Ramos (cell line): Measurements from ENCODE around the gene OTOG.

Source experiments
- in situ Hi-C: fragments of 300-500 bp; cut with MboI; formaldehyde crosslinking; loops from one replicate; pipeline ENCODE4 v1.14.3; 2022; ENCODE audit warnings: low sequenced_read_pairs; ENCODE audit not compliant: unreplicated experiment

Gene OTOG

DNA sequence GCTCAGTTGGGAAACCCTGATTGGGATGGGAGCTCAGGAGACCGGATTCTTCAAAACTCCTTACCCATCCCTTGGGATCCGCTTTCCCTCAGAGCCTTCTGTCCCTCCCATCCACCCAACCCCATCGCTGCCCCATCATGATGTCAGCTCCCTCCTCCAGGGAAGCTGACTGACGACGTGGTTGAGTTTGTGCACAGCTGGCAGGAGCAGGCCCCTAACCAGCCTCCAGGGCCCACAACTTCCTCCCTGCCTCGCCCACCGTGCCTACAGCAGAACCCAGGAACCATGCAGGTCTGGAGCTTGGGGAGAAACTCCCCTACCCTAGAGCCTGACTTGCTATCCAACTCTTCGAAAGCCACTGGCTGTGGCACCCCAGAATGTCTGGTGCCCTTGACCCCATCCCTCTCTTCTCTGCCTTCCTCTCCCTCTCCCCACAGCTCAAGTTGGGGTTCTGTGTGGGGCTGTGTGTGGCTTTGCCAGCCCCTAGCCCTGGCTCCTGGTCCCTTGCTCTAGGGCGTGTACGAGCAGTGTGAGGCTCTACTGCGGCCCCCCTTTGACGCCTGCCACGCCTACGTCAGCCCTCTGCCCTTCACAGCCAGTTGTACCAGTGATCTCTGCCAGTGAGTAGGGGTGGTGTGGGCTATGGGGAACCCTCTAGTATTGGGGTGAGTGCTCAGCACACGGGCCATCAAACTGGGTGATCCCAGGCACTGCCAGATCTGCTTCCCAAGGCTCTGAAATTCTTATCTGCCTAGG, 11.1 kb downstream of the OTOG start:
- in situ Hi-C loops: no loop called here

DNA sequence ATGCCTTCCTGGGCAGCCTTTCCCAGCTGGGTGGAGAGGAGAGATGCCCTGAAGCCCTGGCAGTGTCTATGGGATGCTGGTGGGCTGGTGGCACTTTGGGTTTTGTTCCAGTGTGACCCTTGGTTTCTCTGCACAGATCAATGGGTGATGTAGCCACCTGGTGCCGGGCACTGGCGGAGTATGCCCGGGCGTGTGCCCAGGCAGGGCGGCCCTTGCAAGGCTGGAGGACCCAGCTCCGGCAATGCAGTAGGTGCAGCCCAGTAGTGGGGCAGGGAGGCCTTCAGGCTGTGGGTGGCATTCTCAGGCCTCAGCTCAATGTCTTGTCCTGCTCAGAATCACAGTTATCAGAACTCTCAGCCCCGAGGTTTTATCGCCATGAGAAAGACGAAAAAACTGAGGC, 11.9 kb downstream of the OTOG start:
- in situ Hi-C loops: no loop called here

DNA sequence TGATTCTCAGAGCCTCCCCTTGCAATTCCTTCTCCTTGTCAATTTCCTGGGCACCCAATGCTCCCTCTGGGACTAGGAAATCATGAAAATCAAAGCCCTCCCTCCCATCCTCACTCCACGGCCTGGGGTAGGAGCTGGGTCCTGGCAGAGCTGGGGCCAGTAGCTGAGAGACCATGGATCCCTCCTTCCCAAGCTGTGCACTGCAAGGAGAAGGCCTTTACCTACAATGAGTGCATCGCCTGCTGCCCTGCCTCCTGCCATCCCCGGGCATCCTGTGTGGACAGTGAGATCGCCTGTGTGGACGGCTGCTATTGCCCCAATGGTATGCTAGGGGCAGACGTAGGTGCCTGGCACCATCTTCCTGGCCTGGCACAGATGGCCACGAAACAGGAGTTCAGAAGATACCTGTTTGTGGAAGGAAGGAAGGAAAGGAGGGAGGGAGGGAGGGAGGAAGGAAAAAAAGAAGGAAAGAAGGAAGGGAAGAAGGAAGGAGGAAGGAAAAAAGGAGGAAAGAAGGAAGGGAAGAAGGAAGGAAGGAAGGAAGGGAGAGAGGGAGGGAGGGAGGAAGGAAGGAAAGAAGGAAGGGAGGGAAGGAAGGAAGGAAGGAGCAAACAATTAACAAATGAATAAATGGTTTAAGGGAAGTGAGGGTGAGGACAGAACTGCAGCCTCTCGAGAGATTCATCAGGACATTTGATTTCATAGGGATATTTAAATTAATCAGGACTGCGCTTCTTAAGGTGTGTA, 12.5 kb downstream of the OTOG start:
- in situ Hi-C loops: no loop called here

DNA sequence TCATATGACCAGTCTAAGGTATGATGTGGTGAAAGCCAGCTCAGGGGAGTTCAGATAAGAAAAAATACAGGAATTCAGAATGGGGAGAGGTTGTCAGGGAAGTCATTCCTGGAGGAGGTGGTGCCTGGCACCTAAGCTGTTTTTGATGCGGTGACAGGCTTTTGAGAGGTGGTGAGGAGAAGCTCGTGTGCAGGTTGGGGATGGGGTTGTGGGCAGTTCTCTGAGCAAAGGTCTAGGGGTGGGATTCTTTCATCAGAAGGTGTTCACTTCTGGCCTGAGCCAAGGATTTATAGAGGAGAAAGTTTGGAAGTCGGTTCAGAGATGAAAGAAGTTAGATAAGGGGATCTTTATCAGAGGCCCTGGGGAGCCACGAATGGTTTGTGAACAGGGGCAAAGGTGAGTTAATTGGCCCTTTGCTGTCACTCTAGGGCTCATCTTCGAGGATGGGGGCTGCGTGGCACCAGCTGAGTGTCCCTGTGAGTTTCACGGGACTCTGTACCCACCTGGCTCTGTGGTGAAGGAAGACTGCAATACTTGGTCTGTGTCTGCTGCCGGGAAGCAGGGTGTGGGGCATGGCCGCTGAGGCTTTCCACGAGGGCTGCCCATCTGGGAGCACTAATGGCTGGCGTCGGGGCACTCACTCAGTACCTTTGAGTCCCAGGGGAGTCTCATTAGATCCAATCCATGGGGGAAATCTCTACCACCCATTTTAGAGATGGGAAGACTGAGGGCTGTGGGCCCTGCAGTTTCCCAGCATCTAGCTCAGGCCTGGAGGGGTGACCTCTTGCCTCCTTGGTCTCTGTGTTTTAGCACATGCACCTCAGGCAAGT, 13.4 kb downstream of the OTOG start:
- in situ Hi-C loops: no loop called here

DNA sequence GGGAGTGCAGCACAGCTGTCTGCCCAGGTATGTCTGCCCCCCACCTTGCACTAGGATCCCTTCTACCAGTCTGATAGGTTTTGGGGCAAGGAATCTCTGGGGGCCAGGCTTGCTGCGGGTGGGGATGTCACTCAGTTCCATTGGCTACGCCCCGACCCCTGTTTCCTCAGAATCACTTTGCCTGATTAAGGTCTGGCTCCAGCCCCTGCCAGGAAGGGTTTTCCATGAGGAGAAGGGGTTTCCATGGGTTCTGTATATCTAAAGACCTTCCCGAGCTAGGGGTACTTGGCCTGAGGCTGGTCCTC, 14.0 kb downstream of the OTOG start:
- in situ Hi-C loops: no loop called here

DNA sequence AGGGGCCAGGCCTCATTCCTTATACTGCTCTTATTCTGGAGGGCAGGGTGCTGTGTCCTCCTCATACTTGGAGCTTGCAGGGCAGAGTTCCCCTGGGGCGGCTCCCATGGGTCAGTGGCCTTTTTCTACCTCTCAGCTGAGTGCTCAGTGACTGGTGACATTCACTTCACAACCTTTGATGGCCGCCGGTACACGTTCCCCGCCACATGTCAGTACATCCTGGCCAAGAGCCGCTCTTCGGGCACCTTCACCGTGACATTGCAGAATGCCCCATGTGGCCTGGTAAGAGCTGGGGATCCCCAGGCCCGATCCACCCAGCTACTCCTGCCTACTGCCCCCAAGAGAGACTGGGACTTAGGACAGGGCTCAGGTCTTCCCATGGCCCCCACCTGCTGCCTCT, 14.5 kb downstream of the OTOG start:
- in situ Hi-C loops: no loop called here

DNA sequence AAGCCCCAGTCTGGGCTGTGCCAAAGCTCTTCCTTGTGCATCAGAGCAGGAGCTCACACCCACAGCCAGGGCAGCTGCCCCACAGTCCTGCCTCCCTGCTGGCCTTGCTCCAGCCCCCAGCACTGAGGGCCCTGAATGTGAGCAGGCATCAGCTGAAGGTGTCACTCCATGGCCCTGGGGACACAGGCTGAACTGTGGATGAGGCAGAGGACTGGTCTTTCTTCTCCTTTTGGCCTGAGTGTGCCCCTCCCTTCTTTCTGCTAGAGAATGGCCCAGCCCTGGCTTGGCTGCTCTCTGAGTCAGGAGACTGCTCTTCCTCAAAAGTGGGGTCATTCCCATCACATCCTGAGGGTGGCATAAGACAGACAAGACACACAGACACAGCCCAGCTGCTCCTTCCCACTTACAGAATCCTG, 16.2 kb downstream of the OTOG start:
- in situ Hi-C loops: no loop called here

DNA sequence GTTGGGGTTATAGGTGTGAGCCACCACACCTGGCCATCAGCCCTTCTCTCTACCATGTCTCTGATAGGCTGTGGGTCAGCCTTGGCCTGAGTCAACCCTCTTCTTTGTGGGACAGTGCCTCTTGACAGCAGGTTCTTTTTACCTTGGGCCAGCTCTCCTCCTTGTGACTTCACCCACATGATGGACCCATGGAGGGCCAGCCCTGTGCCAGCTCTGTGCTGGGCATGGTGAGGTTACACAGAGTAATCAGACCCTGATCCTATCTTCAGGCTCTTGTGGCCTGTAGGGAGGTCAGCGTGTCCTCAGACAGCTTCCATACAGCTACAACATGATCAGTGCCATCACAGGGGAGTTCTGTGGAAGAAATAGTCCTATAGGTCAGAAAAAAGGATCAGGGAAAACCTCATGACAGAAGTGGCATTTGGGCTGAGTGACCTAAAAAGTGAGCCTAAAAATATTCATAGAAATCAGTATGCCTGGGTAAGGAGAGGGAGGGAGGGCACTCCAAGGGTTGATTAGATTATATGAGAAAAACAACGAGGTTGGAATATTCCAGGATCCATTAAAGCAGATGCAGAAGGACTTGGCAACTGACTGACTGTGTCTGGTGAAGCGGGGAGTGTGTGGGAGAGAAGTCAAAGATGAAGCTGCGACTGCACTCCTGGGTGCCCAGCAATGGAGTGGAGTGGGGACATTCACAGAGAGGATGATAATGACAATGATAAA, 17.1 kb downstream of the OTOG start:
- in situ Hi-C loops: no loop called here

DNA sequence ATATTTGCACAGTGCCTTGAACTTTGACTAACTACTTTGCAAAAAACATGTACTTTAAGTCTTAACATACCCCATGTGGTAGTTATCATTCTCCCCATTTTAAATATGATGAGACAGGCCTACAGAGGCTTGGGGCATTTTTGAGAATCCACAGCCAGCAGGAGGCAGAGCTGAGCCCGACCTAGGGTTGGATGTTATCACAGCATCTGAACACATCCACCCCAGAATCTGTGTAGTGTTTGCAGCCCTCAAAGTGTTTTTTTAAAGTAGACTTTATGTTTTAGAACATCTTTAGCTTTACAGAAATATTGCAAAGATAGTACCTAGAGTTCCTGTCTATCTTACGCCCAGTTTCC, 17.6 kb downstream of the OTOG start:
- in situ Hi-C loops: no loop called here

DNA sequence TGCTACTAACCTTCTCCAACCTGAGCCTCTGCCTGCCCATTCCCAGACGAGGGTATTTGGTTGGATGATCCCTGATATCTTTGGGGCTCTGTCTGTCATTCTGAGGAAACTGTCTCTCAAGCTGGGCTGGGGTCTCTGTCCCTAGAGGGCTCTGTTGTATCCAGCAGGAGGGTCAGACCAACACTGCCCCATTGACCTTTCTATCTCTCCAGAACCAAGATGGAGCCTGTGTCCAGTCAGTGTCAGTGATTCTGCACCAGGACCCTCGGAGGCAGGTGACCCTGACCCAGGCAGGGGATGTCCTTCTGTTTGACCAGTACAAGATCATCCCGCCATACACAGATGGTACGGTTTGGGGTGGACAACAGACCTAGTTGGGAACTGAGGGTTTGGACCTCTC, 21.9 kb downstream of the OTOG start:
- in situ Hi-C loops: no loop called here

DNA sequence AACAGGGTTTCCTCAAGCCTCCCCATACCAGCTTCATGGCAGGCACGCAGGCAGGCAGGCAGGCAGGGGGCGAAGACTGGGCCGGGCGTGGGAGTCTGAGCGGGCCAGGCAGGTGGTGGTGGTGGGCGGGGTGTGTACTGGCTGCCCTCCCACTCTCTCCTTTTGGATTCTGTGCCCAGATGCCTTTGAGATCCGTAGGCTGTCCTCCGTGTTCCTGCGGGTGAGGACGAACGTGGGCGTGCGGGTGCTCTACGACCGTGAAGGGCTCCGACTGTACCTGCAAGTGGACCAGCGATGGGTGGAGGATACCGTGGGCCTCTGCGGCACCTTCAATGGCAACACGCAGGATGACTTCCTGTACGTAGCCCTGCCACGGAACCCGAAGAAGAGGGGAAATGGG, 23.0 kb downstream of the OTOG start:
- in situ Hi-C loops: no loop called here

DNA sequence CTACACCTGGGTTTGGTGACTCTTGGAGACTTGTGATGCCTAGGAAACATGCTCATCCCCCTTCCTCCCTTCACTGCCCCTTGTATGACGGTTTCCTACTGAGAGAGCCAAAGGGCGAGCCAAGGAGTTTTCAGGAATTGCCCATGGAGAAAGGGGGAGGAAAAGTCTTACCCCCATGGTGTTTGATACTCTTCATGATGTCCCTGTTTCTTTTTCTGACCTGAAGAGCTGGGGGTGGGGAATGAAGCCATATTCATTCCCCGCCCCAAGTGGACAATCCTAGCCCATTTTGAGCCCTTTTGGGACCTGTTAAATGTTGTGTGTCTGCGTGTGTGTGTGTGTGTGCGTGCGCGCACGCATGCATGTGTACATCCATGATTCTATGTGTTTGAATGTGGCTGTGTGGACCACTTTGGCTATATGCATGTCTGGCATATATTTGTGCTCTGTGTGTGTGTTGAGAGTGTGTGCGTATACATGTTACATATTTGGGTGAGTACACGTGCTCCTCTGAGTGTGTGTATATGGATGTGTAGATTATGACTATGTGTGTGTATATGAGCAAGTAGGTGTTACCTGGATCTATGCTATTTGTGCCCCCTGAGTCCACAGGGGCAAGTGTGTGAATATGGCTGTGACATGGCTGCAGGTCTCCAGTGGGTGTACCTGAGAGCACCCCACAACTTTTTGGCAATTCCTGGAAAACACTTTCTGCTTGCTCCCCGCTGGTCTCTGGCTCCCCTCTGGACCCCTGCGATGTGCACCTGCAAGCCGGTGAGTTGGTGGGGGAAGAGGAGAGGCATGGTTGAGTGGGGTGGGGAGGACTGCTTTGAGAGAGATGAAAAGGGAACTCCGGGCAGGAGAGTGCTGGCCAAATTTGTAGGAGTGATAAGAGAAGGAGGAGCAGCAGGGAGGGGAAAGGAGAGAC, 24.6 kb downstream of the OTOG start:
- in situ Hi-C loops: no loop called here

DNA sequence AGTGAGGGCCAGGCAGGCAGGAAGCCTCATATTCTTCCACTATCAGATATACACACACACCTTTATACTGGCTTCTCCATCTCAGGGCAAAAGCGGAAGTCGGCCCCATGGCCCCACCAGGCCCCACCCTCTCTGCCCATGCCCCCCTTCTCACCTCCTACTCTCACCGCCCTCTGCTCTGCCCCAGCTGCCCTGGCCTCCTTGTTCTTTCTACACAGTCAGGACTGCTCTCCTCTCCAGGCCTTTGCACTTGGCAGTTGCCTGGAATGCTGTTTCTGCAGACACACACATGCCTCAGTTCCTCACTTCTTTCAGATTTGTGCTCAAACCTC, 25.3 kb downstream of the OTOG start:
- in situ Hi-C loops: no loop called here

DNA sequence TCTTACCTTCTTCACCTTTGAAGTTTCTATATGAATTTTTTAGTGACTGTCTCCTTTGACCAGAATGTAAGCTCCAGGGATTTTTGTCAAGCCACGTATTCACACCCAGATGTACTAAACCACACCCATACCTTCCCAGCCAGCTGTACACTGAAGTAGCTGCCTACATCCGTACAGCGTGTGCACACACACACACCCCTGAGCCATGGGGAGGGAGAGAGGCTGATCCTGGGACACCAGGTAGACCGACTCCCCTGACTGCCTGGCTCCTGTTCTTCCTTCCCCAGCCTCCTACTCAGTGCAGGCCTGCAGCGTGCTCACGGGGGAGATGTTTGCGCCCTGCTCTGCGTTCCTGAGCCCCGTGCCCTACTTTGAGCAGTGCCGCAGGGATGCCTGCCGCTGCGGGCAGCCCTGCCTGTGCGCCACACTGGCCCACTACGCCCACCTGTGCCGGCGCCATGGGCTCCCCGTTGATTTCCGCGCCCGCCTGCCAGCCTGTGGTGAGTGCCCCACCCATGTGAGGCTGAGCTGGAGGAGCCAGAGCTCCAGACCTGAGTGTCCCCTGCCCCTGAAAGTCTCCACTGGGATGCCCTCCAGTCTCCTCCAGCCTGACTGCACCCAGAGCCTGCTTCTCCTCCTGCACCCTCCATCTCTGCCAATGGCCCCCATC, 25.9 kb downstream of the OTOG start:
- in situ Hi-C loops: no loop called here

DNA sequence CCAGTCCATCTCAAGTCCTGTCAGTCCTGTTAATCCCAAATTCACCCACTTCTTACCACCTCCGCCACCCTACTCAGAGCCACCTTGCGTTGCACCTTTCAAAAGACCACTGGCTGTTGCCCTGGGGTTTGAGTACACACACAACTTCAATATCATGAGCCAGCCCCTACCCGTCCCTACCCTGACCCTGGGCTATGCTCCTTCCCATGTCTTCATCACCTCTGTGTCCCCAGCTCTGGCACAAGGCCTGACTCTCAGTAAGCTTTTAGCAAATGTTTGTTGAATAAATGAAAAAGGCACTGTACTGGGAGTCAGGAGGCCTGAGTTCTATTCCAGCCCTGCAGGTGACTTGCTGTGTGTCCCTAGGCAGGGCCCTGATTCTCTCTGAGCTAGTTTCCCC, 26.5 kb downstream of the OTOG start:
- in situ Hi-C loops: no loop called here

DNA sequence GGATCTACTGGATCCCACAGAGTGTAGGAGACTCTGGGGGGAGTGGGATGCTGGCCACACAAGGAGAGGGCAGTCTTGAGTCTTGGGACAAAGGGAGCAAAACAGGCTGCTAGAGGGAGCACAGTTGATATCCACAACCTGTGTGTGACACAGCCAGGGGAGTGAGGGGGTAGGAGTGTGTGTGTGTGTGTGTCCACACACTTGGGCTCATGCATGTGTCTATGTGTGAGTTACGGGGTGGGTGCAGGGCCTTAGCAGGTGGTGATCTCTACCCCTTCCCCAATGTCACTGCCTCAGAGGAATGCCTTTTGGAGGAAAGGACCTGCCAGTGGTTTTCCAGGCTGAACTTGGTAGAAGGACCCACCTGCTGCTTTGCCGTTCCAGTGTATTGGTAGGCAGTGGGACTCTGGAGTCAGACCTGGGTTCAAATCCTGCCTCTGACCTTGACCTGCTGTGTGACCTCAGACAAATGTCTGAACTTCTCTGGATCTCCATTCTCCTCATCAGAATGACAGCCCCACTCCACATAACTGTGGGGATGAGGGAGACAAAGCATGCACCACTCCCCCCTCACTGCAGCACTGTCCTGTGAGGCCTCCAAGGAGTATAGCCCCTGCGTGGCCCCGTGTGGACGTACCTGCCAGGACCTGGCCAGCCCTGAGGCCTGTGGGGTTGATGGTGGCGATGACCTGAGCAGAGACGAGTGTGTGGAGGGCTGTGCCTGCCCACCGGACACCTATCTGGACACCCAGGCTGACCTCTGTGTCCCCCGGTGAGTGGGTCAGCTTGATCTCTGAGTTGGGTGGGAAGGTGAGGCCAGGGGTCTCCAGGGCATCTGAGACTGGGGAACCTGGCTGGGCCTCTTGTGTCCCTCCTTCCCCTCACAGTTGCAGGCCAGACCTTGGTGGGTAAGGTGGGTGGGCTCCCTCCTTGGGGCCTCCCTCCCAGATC, 27.4 kb downstream of the OTOG start:
- in situ Hi-C loops: no loop called here

DNA sequence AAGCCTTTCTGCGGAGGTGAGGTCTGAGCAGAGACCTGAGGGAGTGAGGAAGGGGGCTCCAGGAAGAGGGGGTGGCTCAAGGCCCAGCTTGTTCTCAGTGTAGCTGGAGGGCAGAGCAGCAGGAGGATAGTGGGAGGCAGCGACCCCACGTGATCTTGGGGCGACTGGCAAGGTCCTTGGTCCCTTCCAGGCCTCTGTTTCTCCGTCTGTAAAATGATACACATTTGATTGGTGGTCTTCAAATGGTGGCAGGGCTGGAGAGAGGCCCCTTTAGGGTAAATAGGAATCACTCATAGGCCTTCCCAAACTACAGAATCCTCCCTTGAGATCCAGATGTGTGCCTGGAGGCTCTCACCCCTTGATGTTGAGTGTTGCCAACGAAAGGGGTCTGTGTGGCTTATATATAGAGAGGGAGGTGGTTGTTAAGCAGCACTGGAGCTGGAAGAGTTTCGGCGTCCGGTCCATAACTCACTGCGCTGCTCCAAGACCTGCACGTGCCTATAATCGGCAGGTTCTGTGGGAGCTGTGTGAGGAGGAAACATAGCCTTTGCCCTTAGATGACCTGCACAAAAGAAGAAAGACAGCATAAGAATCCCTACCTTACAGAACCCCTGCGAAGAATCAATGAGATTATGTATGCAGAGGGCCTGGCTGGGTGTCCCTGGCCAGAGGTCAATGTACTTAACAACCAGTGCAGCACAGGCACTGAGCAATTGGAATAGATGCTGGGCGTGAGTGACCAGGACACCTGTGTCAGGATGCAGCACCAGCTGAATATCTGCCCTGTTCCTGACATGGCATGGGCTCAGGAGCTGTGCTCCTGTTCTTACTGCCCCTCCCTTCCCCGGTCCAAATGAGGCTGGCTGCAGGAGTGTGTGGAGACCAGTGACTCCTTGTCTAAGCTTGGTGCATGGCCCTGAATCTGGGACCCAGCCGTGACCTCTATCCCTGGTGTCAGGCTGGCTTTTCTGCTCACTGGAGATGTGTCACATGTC, 28.7 kb downstream of the OTOG start:
- in situ Hi-C loops: no loop called here
